Stimulated activated CD4-positive, alpha-beta T cell treated with anti-CD3 and anti-CD28 coated beads, Interleukin-1b, Interleukin-23, amount 100 ng/mL, for 24 hours (primary cell): Measurements from ENCODE around the gene COX17.

Experiments
- DNase-seq, 4 experiments: peaks; one replicate each; pipeline ENCODE4 v3.0.0-alpha.2; 2020; ENCODE audit warnings: low read depth in 4 of 4, low spot score in 1 of 4

COX17 gene

DNA sequence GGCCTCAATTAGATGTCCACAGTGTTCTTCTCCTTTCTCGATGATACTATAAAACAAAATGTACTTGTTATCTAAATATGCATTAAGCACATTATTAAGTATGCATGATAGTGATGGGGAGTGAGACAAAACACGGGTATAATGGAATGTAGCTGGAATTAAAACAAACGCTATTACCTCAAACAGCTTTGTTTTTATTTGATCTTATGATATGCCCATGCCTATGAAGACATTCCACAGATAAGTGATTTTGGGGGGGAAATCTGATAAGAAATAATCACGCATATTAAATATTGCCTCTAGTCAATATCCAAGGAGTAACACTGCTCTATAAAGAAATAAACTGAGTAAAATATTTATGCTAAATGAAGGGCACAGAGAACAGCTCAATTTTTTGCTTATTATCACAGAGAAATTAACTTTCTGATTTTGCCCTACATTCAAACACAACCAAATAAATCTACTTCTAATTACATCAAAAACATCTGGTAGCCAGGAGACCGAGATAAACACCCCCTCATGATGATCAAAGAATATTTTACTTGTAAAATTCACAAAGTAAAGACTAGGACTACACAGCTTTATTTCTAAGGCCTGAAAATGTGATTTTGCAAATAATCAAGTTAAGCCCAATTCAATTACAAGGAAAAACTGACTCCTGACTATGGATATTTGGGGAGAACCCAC, 1.9 kb downstream of the COX17 start:
- DNase-seq: no peak

DNA sequence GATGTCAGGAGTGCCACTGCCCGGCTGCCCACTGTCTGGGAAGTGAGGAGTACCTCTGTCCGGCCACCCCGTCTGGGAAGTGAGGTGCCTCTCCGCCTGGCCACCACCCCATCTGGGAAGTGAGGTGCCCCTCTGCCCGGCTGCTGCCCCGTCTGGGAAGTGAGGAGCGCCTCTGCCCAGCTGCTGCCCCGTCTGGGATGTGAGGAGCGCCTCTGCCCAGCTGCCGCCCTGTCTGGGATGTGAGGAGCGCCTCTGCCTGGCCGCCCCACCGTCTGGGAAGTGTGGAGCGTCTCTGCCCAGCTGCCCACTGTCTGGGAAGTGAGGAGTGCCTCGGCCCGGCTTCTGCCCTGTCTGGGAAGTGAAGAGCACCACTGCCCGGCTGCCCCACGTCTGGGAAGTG, 3.3 kb downstream of the COX17 start:
- DNase-seq: no peak

DNA sequence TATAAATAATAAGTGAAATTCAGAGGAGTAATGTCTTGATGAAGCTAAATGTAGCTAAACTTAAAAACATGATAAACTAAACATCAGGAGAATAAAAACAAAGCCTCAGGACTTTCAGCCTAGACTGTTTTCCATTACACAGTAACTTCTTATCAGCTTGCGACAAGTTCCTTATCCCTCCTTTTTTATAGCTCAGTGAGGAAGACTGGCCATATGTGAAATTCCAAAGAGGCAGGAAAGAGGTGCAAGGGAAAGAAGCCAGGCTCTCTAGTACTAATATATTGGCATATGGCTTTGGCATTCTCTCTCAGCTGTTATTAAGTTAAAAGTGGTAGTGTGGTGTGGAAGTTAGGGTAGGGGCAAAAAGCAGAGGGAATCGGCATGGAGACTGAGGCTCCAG, 4.4 kb downstream of the COX17 start:
- DNase-seq: no peak

DNA sequence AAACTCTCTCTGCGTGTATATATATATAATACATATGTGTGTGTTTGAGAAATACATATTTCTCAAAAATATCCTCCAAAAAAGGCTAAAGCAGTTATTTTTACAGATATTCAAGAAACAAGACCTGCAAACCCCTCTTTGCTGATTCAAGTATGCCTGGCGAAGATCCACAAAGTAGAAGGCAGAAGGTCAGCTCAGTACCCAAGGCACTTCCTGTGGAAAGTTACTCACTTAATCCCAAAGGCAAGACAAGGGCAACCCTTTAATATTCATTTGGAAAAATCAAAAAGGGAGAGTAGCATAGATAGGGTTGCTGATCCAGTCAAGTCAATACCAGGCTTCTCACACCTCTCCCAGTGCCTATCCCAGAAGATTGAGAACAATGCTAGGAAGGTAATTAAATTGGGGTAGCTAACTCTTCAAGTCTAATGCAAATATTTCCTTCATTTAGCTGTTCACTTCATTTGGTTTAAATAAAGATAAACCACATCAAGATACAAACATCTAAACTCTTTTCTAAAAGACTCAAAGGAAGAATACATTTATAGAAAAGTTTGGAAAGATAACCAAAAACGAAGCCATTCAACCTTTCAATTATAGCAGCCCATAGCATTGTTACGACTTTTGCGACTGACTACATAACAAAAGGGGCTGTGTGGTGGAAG, 7.2 kb downstream of the COX17 start:
- DNase-seq: no peak

DNA sequence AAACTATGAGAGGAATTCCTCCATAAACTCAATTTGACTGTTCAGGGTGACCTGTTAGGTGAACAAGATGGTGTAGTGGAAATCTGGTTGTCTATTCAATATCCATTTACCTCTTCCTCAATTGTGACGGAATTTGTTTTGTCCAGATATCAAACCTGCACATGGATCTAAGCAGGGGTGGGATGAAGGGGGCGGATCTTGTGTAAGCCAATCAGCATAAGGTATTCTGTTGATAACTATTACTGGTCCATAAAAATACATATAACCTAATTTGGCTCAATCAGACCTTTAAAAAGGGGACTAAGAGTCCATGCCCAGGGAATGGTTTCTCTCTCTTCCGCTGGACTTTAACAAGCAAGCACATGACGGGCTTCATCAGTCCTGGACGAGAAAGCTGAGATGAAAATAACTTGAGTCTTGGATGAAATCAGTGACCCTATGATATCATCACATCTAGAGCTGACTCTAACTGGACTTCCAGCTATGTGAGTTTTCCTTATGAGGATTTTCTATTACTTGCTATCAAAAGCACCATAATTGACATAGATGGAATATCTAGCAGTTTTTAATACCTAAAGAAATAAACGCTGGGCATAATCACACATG, 11.1 kb downstream of the COX17 start:
- DNase-seq: no peak

DNA sequence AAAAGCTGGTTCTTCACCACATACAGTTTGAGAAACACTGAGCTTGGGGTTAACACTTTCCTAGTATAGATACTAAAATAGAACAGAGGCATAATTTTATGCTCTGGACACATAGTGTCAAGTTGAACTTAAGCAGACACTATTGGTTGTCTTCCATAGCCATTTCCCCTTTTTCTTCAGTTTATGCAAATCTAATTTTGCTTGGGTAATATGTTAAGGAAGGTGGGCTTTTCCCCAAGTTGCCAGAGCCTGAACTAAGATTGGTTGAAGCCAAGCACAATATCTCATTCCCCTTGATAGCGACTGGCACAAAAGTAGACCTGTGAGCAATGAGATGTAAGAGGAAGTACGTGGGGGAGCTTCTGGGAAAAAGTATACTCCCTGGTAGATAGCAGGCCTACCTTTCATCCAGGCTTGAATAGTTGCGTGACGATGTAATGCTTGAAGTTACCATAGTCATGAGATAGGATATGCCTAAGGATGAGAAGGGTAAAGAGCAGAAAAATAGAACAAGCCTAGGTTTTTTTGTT, 12.3 kb downstream of the COX17 start:
- no peak for DNase-seq

DNA sequence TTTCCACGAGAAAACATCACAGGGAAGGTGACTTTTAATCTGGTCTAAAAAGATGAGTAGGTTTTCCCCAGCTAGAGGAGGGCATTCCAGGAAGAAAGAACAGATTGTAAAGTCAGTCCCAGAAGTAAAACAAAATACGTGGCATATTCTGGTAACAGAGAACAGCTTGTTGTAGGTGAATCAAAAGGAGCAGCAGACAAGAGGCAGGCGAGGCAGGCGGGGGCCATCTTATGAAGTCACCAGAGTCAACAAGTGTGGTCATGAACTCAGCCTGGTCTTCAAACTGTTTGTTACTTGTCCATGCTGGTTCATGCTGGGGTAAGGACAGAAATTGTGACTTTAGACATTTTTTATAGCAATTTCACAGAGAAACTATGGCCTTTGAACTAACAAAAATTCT, 12.8 kb downstream of the COX17 start:
- DNase-seq: no peak

DNA sequence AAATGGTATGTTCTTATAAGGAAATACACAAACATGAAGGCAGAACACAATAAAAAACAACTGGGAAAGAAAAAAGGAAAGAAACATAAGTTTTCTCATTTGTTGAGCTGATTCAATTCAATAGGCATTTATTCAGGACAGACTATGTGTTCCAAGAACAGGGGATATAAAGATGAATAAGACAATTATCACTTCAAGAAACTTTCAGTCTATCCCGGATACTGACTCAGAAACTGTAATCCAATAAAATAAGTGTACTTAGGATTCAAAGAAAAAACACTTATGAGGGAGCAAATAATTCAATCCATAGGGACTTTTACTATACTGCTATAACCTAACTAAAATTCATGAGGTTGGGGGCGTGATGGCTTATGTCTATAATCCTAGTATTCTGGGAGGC, 13.3 kb downstream of the COX17 start:
- DNase-seq: no peak

DNA sequence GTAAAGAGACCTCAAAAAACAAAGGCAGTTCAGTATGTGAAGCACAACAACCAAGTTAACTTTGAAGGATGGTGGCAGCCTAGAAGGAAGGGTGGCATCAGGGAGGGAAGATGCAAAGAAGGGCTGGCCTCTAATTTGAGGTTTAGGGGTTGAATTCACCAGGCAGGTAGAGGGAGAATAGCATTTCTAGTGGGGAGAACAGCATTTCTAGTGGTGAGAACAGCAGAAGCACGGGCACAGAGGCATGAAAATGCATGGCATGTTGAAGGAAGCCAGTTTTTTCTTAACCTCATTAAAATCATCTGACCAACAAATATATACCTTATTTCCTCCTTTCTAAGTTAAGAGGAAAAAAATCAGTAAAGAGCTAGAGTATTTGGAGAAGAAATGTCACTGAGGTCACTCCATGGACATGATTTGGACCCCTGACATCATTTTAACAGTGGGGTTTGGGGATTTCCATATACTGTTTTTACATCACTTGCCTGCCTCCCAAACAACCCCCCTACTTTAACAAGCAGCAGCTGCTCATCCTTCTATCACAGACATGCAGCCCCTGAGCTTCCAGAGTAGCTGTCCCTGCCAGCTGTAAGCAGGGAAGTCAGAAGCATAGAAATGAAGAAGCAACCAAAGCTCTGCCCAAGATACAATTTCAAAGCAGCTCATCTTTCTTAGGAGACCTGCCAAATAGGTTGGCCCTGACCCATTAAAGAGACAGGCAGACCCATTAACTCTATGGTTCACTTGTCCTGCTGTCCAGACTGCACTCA, 14.4 kb downstream of the COX17 start:
- no peak for DNase-seq

DNA sequence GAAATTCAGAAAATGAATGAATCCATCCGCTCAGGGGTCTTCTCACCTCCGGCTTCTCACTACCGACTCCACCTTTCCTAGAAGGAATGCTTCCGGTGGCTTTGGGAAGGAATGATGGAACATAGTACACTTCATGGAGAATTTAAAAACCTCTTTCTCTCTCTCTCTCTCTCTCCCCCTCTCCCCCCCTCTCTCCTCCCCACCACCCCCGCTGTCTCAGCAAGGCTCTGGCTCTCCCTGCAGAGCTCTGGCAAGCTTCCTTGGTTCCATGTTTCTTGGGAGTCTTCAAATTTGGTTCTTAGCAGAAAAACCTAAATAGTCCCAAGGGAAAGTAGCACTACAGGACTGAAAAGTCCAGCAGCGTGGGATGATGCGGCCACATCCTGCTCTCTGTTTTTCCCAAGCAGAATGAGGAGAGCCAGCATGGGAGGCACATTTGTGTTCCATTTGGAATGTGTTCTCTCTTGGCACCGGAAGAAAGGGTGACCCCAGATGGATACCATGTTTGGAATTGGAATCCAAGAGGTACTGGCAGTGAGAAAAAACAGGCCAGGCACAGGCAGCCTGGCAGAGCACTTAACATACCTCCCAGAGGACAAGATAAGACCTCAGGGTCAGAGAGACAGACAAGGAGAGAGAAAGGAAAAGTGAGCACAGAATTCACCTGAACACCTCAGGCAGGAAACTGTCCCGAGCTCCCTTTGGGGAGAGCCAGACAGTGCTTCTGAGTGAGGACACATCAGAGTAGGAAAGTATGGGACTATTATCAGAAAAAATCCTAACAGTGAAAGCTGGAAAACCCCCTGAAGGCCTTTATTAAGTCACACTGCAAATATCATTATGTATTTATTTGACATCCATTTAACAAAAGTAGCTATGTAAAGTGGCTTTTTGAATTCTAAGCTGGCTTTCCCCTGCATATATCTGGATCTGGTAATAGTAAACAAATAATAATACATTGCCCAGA, 16.4 kb downstream of the COX17 start, which contains the start of gene POPDC2:
POPDC2 (minus strand) TSS at position 116 of the 967 bp plus-strand sequence. CDS start 166 bp downstream, outside the sequence.
- no peak for DNase-seq

DNA sequence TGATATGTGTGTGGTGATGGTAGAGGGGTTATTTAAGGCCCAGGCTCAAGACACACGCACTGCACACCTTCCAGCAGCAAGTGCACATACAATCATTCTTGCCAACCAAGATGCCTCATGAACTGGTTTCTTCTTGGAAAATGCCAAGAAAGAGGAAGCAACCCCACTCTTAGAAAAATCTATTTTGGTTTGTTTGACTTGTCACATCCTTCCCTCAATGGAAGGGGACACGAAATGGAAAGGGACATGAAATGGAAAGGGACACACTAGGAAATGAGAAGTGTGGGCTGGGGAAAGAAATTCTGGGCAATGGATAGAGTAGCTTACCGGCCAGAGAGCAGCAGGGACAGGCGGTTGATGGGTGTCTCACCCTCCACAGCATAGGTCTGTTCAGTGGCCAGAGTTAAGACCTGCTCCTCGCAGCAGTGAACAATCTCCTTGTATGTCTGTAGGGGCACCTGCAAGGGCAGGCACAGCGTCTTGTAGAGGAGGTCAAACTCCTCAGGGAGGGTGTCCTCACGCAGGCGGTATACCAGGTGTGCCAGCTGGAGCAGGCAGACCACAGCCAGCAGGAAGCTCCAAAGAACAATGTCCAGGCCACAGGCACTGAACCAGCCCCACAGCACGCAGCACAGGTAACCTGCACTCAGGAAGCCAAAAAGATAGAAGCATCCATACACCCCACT, 17.5 kb downstream of the COX17 start:
- DNase-seq: no peak

DNA sequence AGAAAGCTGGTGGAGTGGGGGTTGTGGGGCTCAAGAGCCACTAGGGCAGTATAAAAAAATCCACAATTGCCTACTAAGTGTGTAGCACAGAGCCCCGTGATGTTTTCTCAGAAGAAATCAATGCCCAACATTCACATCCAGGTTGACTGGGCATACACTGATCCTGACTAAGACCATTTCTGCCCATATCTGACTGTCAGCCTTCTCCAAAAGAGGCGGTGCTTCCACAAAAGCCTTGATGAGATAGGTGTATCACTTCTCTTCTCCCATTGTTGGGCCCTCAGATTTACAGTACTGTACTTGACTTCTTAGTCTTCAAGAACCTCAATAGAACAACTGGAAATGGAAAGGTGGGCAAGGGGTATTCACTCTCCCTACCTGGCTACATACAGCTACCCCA, 18.2 kb downstream of the COX17 start:
- no peak for DNase-seq

DNA sequence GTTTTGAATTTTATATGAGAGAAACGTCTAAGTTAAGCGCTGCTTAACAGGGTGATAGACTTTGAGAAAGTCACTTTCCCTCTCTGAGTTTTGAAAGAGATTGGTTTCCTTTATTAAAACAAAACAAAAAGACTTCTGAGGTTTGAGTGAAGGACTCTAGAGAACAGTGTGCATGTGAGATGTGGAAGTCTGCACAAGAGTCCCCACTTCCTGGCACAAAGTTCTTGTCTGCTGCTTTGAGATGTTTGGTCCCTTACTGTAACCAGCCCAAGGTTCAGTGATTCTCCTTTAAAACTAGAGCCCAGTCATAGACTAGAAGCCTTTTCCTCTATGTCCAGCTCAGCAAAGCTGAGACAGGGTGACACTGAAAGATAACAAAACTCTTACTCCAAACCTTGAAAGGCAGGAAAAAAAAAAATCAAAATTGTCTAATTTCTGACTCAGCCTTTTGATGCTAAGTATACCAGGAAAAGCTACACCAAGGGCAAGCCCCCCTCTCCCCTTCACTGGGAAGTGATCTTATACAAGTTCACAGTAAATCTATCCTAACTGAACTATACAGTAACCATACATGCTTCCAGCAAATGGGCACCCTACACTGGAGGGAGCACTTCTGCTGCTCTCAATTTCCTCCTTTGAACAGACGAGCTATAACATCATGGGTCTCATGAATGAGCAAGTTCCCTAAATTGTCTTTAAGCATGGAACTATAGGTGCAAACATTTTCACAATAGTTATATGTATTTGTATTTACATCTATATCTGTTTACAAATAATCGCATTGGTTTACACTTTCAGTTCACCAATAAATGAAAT, 19.1 kb downstream of the COX17 start:
- DNase-seq: no peak

DNA sequence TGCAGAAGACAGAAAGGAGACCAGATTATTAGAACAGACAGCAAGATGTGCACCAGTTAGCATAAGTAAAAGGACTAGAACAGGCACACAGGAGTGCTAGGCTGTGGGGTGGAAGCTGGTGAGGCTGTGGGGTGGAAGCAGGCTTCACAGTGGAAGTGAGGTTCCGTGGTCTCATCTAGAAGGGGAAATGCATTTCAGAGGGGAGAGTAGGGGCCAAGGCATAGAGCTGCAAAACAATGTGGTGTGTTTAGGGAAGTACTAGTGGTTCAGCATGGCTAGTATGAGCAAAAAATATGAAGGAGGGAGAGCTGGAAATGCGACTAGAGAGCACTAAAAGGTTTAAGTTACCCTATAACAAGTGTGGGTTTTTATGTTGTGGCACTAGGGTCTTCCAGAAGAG, 23.3 kb downstream of the COX17 start:
- DNase-seq: no peak

DNA sequence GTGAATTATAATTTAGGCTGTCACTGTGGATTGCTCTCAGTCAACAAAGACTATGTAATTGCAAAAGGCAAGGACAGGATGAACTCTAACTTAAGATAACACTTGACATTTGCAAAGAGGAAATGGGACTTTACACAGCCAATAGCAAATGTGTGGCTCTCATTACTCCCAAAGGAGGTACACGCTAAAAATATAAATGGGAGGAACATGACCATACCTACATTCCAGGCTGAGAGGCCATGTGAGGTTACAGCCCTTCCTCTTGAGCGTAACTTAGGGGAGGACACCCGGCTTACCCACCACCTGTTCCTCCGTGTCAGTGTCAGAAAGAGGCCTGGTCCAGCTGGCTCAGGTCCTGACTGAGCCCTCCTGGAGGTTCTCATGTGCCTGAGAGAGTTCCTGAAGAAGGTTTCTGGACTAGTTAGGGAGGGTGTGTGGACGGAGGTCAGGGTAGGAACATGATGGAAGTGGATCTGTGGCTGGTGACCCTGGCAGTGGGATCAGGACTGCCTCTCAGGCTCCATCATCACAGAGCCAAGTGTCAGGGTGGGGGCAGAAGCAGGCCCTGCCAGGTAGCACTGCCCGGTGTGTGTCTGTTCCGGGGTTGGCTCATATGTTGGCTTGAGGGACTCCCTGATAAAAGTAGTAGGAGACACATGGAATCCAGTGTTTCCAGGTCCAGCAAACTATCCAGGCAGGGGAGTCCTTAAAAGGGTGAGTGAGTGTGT, 24.7 kb downstream of the COX17 start:
- DNase-seq: no peak

DNA sequence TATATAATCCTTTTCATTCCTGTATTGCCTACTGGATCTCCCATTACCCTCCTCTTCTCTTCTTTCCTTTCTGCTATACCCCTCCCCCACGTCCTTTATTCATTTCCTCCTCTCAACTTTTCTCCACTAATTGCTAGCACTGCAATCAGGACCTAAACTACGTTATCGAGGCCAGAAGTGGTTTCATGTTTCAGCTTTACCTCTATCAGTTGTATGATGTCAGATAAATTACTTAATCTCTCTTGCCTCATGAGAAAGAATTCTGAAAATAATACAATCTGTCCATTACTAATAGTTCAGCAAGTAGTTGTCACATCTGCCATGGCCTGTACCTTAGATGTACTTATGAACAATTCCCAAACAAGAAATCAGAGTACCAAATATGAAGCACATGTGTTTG, 27.4 kb downstream of the COX17 start:
- DNase-seq: no peak

DNA sequence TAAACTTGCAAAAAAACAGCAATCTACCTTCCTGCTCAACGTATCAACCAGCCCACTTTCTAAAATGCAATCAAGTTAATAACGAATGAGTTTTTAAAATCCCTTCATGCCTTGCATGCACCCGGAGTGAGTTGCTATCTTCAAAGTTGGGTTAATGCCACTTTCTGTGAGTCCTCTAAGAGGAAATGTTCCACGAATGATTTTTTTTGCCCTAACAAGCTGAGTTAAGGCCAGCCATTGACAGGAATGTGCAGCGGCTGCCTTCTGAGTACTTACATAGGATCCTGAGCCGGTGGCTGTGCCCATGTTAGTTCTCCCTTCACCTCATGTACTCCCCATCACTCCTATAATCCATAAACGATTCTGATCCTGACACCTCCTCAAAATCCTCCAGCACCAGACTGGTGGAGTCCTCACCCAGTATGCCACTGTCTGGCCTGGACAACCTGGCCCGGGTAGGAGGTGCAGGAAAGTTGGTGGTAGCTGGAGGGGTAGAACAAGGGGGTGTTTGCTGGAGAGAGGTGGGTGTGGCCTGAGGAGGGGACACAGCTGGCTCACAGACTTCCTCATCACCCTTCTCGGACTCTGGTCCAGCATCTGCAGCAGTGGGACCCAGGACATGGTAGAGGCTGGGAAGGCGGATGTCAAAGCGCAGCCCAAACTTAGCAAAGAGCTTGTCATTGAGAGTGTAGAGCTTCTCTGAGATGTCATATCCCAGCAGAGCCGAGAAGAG, 29.2 kb downstream of the COX17 start:
- no peak for DNase-seq

DNA sequence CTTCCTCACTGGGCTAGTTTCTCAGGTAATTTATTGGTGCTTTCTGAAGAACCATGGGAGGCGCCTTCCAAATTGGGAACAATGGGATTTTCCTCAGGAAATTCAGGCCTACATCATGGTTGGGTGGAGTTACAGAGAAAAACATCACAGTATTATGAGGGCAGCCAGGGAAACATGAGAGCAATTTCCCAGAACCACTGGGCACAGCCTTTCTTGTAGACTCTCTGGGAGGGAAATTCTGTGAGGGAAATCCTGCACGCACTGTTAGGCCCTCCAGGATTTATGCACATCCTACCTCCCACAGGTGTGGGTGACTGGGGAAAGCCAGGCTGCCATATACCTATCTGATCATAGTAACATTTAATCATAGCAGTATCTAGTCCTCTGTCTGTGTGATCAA, 30.0 kb downstream of the COX17 start:
- DNase-seq: no peak
